Upper lobe of left lung (tissue), 4 donors: ENCODE results near the gene RAPGEF1.

Source experiments
- CTCF ChIP-seq, 6 experiments: fragments of 450-650 bp in 4 of 6; fragments of 200-600 bp in 2 of 6; sonication (generic) in 2 of 6; IDR thresholded peaks; one replicate each; pipeline ENCODE4 v1.5.1; 2016 to 2019; ENCODE audit warnings: antibody characterized with exemption in 6 of 6
- EP300 ChIP-seq, 4 donors: sonication (generic); formaldehyde crosslinking; IDR thresholded peaks; one replicate each; pipeline ENCODE4 v1.5.1; 2017; ENCODE audit warnings: antibody characterized with exemption in 4 of 4, control low read depth in 2 of 4
- POLR2A ChIP-seq, 4 donors: fragments of 450-650 bp; IDR thresholded peaks; one replicate each; pipeline ENCODE4 v1.5.1; 2016 to 2017; ENCODE audit warnings: antibody characterized with exemption in 4 of 4, mild to moderate bottlenecking in 2 of 4
- POLR2AphosphoS5 ChIP-seq, 2 donors: sonication (generic); formaldehyde crosslinking; IDR thresholded peaks; one replicate each; pipeline ENCODE4 v1.5.1; 2017; ENCODE audit warnings: antibody characterized with exemption in 2 of 2

DNA sequence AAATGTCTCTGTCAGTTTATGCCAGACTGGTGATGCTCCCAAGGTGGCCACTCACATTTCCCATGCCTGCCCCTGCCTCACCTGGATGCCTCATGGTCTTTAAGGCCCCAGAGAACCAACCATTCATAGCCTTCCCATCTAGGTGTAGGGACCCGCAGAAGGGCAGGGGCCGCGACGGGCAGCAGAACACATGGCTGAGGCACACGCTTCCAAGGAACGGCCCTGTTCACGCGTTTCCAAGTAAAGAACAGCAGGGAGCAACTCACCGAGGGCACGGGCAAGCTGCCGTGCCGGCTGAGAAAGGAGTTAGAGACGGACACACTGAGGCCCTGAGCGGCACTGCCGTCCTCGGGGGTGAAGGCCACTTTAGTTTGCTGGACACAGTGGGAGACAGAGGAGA, 121.1 kb downstream of the RAPGEF1 start:
- TF ChIP-seq POLR2AphosphoS5 (IDR thresholded peaks at IDR 0.05) (no peak), CTCF (IDR thresholded peaks at IDR 0.05) (no peak), POLR2A (IDR thresholded peaks at IDR 0.05) (no peak), EP300 (IDR thresholded peaks at IDR 0.05) (no peak)
